Activated effector memory CD4-positive, alpha-beta T cell treated with Interleukin-2 at 50 U/mL for 16 hours (primary cell): Measurements from ENCODE around the gene ANO8.

Experiments
- DNase-seq: peaks from one replicate; pipeline ENCODE4 v3.0.0-alpha.2; 2020

ANO8 gene

GRCh38 chr19:17341845-17342244, 7.2 kb upstream of the ANO8 start:
- no peak for DNase-seq

GRCh38 chr19:17341386-17341785, 6.7 kb upstream of the ANO8 start:
- no peak for DNase-seq

- no peak for DNase-seq
Observed at GRCh38 chr19:17340871-17341357, 6.3 kb upstream of the ANO8 start.

GRCh38 chr19:17340302-17340870, 5.7 kb upstream of the ANO8 start:
- no peak for DNase-seq

GRCh38 chr19:17339088-17339741, 4.6 kb upstream of the ANO8 start:
- DNase-seq: peak; percentile 13

GRCh38 chr19:17338433-17339078, 3.9 kb upstream of the ANO8 start:
- no peak for DNase-seq

- DNase-seq: no peak
Observed at GRCh38 chr19:17337675-17338432, 3.2 kb upstream of the ANO8 start.

GRCh38 chr19:17336872-17337674, 2.4 kb upstream of the ANO8 start, which contains the start of gene GTPBP3:
GTPBP3 (plus strand) TSS chr19:17337553; CDS start chr19:17337612, 59 bp downstream.
- peak; percentile 93 for DNase-seq

GRCh38 chr19:17335575-17335974, 920 bp upstream of the ANO8 start:
- no peak for DNase-seq

- DNase-seq: peak; percentile 70
Observed at GRCh38 chr19:17333611-17334413, 843 bp downstream of the ANO8 start.

- no peak for DNase-seq
Observed at GRCh38 chr19:17332677-17333581, 1.7 kb downstream of the ANO8 start.

- DNase-seq: no peak
Observed at GRCh38 chr19:17332360-17332676, 2.3 kb downstream of the ANO8 start.

GRCh38 chr19:17331045-17331558, 3.6 kb downstream of the ANO8 start:
- no peak for DNase-seq

- DNase-seq: no peak
Observed at GRCh38 chr19:17330262-17331044, 4.2 kb downstream of the ANO8 start.

GRCh38 chr19:17329366-17330261, 5.0 kb downstream of the ANO8 start:
- DNase-seq: no peak

GRCh38 chr19:17328517-17329365, 5.9 kb downstream of the ANO8 start:
- peak; percentile 24 for DNase-seq
